NCI-H2171 treated with DMSO at 0.1 percent for 48 hours (cell line): Measurements from ENCODE around the gene CACNA1C.

Experiments used
- DNase-seq: peaks from one replicate; lab custom pipeline; 2025; lab: John Stamatoyannopoulos, UW

The CACNA1C gene

GRCh38 chr12:2528001-2528400 lies 475.2 kb downstream of the CACNA1C start:
- no peak for DNase-seq

GRCh38 chr12:2529807-2530206 lies 477.0 kb downstream of the CACNA1C start:
- DNase-seq: no peak

- DNase-seq: no peak
These were observed 478.6 kb downstream of the CACNA1C start for GRCh38 chr12:2531371-2531770.

GRCh38 chr12:2533036-2533435 lies 480.2 kb downstream of the CACNA1C start:
- DNase-seq: no peak

DNA sequence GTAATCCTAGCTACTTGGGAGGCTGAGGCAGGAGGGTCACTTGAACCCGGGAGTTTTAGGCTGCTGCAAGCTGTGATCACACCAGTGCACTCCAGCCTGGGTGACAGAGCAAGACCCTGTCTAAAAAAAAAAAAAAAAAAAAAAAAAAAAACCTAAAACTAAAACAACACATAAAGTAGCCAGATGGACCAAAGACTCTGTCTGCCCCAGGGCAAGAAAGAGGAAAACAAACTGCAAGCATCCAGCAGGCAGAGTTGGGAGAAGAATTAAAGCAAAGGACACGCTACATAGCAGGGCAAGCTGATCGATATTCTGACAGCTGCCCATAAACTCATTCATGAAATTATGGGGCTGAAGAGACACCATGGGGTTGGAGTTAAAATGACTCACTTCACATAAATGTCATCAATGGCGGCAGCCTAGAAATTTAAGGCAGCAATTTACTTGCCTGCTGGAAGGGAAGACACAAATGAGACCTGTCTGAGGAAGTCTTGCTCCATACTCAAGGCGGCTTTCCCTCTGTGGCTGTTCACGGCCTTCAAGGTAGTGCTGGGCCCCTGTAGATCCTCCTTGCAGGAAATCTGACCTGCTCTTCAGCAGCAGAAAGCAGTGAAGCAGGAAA lies 482.9 kb downstream of the CACNA1C start:
- no peak for DNase-seq

DNA sequence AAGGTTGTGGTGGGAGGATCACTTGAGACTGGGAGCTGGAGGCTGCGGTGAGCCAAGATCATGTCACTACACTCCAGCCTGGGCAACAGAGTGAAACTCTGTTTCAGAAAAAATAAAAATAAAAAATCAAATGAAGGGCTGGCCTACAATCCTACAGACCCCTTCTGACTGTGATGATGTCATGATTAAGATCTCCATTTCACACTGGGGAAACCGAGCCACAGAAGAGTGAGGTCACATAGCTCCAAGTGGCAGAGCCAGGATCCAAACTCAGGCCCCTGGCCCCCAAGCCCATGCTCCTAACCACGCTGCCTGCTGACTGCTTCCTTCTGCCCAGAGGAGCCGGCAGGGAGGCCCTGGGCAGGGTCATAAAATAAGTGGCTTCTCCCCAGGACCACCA lies 483.9 kb downstream of the CACNA1C start:
- no peak for DNase-seq

GRCh38 chr12:2537868-2538541 lies 485.2 kb downstream of the CACNA1C start:
- no peak for DNase-seq

GRCh38 chr12:2539938-2540337 lies 487.2 kb downstream of the CACNA1C start:
- DNase-seq: no peak

DNA sequence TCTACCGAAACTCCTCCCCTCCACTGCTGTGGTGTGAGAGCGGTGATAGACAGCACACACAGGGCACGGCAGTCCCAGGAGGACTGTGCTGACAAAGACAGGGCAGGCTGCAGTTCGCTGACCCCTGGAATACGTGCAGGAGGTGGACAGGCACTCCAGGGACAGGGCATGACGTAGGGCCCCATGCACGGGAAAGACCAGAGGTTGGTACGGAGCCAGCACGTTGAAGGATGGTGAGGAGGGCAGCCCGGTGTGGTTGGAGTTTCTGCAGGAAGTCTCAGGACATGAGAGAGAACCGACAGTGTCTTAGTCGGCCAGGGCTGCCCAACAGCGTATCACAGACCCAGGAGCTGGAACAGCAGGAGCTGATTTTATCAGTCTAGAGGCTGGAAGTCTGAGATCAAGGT lies 487.8 kb downstream of the CACNA1C start:
- no peak for DNase-seq

DNA sequence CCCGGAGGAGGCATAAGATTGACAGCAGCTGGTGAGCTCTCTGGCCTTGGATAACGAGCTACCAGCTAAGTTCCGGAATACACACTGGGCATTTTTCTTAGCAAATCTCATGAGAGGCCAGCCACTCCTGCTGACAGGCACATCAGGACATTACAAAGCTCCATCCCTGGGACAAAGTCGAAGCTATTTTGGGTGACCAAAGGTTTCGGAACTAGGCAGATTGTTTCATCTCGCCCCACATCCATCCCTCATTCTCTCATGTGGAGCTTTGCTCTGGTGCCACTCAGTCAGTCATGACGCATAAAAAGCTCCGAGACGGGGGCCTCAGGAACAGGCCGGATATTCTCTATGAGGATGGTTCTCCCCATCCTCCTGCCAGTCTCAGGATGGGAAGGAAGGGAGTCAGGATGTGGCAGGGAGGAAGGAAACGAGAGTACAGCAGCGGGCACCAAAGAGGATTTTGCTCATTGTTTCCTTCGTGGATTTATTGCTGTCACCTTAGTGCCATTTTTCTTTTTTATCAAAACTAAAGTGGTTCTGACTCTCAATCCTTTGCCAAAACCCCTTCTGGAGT lies 488.9 kb downstream of the CACNA1C start:
- DNase-seq: no peak

GRCh38 chr12:2543801-2544200 lies 491.0 kb downstream of the CACNA1C start:
- no peak for DNase-seq

DNA sequence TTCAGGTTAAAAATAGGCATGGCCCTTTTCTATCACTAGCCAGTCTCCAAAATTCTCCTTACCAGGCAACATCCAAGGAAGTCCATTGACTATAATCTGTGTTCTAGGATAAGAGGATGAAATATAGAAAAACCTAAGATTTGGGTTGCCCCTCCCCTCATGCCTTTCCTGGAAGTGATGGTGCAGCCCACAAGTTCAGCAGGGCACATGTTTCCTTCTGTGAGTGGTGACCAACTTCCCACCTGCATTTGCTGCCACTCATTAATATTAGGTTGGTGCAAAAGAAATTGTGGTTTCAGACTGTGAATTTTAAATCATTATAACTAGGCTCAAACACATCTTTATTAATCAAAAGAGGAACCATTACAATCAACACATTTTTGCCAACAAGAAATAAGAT lies 491.4 kb downstream of the CACNA1C start:
- DNase-seq: no peak

DNA sequence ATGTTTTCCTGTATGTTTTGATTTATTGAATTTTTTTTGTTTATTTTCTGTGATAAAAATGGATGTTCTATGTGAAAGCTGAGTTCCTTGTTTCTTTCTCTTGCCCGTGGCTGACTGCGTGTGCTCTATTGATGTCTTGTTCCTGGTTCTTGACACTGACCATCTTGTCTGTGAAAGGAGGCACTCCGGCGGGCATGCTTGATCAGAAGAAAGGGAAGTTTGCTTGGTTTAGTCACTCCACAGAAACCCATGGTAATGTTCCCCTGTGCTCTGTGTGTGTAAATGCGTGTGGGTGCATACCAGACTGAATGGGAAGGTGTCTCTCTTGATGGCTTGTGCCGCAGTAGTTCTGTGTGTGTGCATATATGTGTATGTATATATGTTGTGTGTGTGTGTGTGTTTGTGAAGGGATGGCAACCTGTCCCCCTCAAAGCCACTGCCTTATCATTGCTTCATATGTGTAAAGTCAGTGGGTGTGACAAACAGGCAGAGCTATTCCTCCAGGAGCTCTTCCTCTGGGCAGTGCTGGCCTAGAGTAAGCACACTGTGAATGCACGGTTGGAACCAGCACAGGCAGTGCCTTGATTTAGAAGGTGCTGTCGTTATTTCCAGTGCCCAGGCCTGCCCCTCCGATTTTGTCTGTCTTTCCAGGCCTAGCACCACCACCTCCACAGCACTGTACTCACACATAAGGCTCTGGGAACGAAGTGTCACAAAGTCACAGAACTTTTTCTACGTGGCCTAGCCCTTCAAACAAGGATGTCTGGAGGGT lies 494.7 kb downstream of the CACNA1C start:
- DNase-seq: no peak

GRCh38 chr12:2548081-2548480 lies 495.3 kb downstream of the CACNA1C start:
- DNase-seq: no peak

DNA sequence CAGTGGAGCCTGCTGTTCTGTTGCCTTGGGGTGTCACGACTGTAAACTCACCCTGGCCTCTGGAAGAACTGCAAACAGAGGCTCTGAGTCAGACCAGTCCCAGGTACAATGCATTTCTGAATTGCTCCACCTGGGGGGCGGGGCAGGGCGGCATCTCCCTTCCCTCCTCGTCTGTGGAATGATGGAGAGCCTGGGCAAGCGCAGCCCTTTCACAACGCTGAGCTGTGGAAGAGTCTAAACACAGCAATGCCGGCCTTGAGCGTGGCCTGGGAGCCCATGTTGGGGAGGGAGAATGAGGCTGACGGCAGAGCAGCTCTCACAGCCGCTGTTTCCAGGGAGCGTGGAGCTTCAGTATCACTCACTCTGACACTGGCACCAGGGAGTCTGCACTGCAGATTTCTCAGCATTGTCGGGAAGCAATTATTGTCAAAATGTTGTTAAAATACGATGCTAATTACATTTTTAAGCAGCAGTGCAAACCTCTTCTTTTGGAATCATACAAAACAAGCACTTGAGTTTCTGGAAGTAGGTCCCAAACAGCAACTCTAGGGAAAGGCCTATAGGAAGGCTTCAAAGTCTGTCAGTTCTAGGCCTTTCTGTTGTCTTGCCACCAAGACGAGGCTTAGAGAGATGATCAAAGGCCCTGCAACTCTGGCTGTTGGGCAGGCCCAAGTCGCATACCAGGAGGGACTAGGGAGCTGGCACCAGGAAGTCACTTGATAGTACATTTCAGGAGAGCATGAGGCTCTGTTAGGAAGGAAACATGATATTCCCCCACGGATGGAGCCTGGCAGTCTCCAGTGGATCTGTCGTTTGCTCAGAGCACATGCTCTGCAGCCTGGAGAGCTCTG lies 498.0 kb downstream of the CACNA1C start:
- DNase-seq: peak; percentile 88

DNA sequence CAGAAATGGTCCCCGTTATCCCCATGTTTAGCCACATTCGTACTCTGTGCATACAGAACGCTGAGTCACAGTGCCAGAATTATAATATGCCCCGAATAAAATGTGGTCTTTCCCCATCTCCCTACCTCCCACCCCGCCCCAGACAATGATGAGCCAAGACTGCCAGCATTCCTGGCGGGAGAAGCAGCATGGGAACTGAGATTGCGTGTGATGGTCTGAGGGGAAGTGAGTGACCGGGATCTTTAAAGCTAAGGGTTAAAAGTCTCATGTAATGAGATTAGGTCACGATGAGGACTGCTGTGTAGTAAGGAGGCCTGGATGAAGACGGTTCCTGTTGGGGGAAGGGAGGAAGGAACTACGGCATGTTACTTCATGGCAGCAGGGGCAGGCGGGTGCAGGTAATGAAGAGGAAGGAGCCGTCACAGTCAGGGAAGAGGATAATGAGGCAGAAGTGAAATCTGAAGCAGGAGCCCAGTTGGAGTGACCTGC lies 498.7 kb downstream of the CACNA1C start:
- DNase-seq: no peak

- no peak for DNase-seq
These were observed 499.4 kb downstream of the CACNA1C start for GRCh38 chr12:2552000-2552756.

DNA sequence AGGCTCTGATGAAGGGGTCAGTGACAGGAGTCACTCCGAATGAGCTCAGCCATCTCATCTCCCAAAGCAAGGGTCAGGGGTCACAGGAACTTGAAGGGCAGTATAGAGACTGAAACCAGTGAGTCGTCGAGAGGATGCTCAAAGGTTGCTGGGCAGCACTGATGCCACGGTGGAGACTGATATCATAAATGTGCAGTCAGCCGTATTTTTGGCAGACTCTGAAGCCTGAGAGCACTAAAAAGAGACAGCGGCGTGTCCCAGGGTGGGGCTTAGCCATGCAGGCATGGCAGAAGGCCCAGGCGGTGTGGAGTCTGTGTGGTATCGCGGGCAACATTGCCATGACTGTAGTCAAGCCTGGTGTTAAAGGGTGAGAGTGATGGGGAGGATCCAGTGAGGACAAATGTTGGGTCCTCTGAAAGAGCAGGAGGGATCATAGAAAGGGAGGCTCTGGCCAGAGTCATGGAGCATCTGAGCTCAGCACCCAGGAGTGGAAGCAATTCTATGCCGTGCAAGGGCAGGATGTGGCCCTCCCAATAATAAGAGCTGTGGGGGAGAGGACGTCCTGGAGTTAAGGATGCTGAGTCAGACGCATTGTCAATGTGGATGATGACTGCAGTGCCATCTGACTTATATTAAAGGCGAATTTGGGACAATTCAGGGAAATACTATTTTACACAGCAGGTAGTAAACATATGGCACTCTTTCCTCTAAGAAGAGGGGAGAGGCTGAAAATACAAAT lies 500.8 kb downstream of the CACNA1C start:
- DNase-seq: no peak

DNA sequence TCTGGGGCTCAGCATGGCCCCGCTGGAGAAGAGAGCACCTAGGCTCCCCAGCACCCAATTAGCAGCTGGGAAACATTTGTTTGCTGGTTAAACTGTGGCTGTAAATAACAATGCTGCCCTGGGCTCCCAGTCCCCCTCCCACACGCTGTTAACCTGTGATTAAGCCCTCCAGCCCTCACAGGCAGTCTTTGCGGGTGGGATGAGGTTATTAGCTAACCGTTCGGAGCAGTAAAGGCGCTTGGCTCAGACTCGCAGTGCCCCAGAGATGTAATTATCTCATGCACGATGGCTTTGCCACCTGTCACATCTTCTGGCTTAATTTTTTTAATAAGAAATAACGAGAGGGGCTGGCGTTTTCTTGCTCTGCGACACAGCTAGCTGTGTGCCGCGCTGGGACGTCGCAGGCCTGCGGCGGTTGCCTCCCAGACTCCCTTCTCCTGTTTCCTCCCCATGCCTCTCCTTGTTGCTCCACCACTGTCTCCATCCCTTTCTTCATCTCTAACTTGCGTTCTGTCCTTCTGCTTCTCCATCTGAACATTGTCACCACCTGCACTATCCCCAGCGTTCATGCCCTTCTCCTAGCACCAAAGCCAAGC lies 502.8 kb downstream of the CACNA1C start:
- DNase-seq: peak; percentile 99

- no peak for DNase-seq
These were observed 504.8 kb downstream of the CACNA1C start for GRCh38 chr12:2557597-2557996.
